ENCODE measurements around the gene CRYAA.

CRYAA gene

GRCh38 chr21:43187715-43188114, 18.9 kb downstream of the CRYAA start:
- TF ChIP-seq REST (IDR thresholded peaks at IDR 0.05; ENCODE audit: insufficient replicate concordance, low read depth) (no peak), GABPA (IDR thresholded peaks at IDR 0.05; ENCODE audit: low read depth) (no peak), CTCF (IDR thresholded peaks at IDR 0.05; ENCODE audit: insufficient read depth, low read length) (no peak), SPI1 (IDR thresholded peaks at IDR 0.05; ENCODE audit: borderline replicate concordance, low read depth) (no peak), POLR2AphosphoS5 (IDR thresholded peaks at IDR 0.05; ENCODE audit: low read depth) (no peak)
- no peak overlapping the region for H3K4me3 ChIP-seq (replicated peaks; ENCODE audit: insufficient read depth, low read length)
- DNase-seq (ENCODE audit: low read depth in 1 of 2, low spot score in 1 of 2): no peak
- no peaks in the 10 kb centered on the region for H3K27me3 ChIP-seq (ENCODE audit: insufficient read depth, poor library complexity, severe bottlenecking)
- H3K27ac ChIP-seq (replicated peaks): no peak overlapping the region

- no peak for DNase-seq (ENCODE audit: low read depth in 1 of 2, low spot score in 1 of 2)
- TF ChIP-seq GABPA (IDR thresholded peaks at IDR 0.05; ENCODE audit: low read depth) (no peak), CTCF (IDR thresholded peaks at IDR 0.05; ENCODE audit: insufficient read depth, low read length) (no peak), SPI1 (IDR thresholded peaks at IDR 0.05; ENCODE audit: borderline replicate concordance, low read depth) (no peak), REST (IDR thresholded peaks at IDR 0.05; ENCODE audit: insufficient replicate concordance, low read depth) (no peak), POLR2AphosphoS5 (IDR thresholded peaks at IDR 0.05; ENCODE audit: low read depth) (no peak)
- H3K27me3 ChIP-seq (ENCODE audit: insufficient read depth, poor library complexity, severe bottlenecking): no peaks in the 10 kb centered on the region
- no peak overlapping the region for H3K4me3 ChIP-seq (replicated peaks; ENCODE audit: insufficient read depth, low read length)
- H3K27ac ChIP-seq (replicated peaks): no peak overlapping the region
These were observed 19.4 kb downstream of the CRYAA start for GRCh38 chr21:43188181-43188580.

GRCh38 chr21:43188592-43189210, 19.9 kb downstream of the CRYAA start:
- TF ChIP-seq CTCF (IDR thresholded peaks at IDR 0.05; ENCODE audit: insufficient read depth, low read length): no peak
- no peak for DNase-seq (ENCODE audit: low read depth in 1 of 2, low spot score in 1 of 2)
- H3K27me3 ChIP-seq (ENCODE audit: insufficient read depth, poor library complexity, severe bottlenecking): no peaks in the 10 kb centered on the region
- H3K27ac ChIP-seq (replicated peaks): no peak overlapping the region
- H3K4me3 ChIP-seq (replicated peaks; ENCODE audit: insufficient read depth, low read length): no peak overlapping the region

- H3K27ac ChIP-seq (replicated peaks): no peak overlapping the region
- H3K27me3 ChIP-seq (ENCODE audit: insufficient read depth, poor library complexity, severe bottlenecking): no peaks in the 10 kb centered on the region
- H3K4me3 ChIP-seq (replicated peaks; ENCODE audit: insufficient read depth, low read length): no peak overlapping the region
- DNase-seq (ENCODE audit: low read depth in 1 of 2, low spot score in 1 of 2): no peak
- TF ChIP-seq CTCF (IDR thresholded peaks at IDR 0.05; ENCODE audit: insufficient read depth, low read length) (no peak), SPI1 (IDR thresholded peaks at IDR 0.05; ENCODE audit: borderline replicate concordance, low read depth) (no peak), GABPA (IDR thresholded peaks at IDR 0.05; ENCODE audit: low read depth) (no peak)
These were observed 21.1 kb downstream of the CRYAA start for GRCh38 chr21:43189936-43190335.

Data from HL-60 (cell line).